GM18505 (cell line): ENCODE results near the gene EPHB2.

Source experiments
- ATAC-seq: cut with Tn5 transposase; IDR thresholded peaks from one replicate; pipeline ENCODE4 v1.9.1; 2021; ENCODE audit not compliant: unreplicated experiment
- POLR2A ChIP-seq: IDR thresholded peaks from 4 replicates; pipeline ENCODE4 v1.6.1; 2011; ENCODE audit warnings: borderline replicate concordance; ENCODE audit not compliant: insufficient read depth, insufficient read length; ENCODE audit errors: extremely low read depth

EPHB2 gene

GRCh38 chr1:22812993-22813790 lies 102.6 kb downstream of the EPHB2 start:
- no peak for ATAC-seq

GRCh38 chr1:22814176-22815042 lies 103.8 kb downstream of the EPHB2 start:
- TF ChIP-seq POLR2A: no peak
- ATAC-seq: no peak

More at GRCh38 chr1:22812993-22813790, 102.6 kb downstream of the EPHB2 start:
- no peak for TF ChIP-seq POLR2A

- ATAC-seq: no peak
- TF ChIP-seq POLR2A: no peak
Measured at GRCh38 chr1:22815043-22815365, 104.4 kb downstream of the EPHB2 start.

DNA sequence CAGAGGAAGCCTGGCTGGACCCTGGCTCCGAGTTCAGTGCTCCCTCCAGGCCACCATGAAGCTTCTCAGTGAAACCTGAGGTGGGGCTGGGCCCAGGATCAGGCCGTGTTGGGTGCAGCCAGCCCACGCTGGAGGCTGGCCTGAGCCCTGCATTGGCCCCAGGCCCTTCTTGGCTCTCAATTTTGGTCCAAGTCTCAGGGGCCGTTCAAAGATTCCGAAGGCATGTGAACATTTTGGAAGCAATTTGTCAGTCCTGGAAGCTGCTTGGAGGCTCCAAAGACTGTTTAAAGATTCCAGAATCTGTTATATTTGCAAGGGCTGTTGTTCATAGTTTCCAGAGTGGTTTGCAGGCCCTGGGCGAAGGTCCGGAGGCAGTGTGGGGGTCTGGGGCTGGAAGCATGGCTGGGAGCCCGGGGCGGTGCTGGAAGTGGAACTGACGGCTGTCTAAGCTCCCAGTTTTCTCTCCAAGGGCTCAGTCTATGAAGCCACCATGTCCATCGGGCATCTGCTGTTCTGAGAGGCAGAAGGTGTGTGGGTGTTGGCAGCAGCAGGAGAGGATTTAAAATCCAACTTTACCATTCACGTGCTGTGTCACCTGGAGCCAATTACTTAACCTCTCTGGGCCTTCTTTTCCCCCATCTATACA lies 104.9 kb downstream of the EPHB2 start:
- no peak for TF ChIP-seq POLR2A

DNA sequence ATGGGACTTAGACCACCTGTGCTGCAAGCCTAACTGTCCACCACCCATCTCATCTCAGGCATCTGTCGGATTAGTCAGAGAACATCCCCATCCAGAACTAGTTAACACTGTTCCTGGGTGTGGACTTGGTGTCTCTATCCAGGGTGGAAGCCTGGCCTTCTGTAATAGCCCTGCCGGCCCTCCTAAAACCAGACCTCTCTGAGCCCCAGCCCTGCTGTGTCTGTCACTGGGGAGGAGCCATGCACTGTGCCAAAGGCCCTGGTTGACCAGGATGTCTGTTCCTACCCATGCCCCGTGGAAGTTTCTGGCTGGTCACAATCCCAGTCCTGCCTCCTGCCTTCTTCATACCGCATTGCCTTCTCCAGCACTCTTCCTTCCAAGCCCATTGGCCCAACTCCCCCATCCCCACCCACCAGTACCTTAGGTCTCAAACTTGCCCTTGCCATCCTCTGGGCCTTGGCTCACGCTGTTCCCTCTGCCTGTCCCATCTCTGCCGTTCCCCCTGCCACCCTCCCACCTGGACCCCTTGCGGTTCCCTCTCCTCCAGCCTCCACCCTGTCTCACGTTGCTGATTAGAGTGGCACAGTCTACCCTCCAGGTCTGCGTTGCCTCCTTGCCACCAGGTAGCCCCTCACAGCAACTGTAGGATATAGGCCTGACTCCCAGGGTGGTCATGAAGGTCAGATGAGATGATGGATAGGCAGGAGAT lies 105.6 kb downstream of the EPHB2 start:
- TF ChIP-seq POLR2A: no peak
- no peak for ATAC-seq

More for the DNA sequence above, 104.9 kb downstream of the EPHB2 start:
- ATAC-seq: no peak

DNA sequence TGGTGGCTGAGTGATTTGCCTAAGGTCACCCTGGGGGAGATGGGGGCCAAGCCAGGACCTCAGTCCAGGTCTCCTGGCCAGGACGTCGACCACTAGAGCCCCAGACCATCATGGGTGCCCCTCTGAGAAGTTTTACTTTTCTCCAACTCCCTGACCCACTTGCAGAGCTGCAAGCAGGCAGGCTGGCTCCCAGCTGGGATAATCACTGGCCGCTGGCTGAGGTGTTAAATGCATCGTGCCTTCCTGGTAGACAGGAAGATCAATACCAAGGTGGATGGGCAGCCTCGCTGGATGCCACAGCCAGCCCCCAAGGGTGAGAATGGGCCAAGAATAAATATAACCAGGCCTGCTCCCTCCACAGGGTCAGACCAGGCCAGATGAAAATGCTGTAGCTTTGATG lies 106.2 kb downstream of the EPHB2 start:
- TF ChIP-seq POLR2A: no peak
- ATAC-seq: no peak

- no peak for ATAC-seq
Measured at GRCh38 chr1:22817462-22817861, 106.8 kb downstream of the EPHB2 start.

GRCh38 chr1:22818061-22818770 lies 107.6 kb downstream of the EPHB2 start:
- ATAC-seq: no peak
- no peak for TF ChIP-seq POLR2A

More at GRCh38 chr1:22817462-22817861, 106.8 kb downstream of the EPHB2 start:
- no peak for TF ChIP-seq POLR2A

DNA sequence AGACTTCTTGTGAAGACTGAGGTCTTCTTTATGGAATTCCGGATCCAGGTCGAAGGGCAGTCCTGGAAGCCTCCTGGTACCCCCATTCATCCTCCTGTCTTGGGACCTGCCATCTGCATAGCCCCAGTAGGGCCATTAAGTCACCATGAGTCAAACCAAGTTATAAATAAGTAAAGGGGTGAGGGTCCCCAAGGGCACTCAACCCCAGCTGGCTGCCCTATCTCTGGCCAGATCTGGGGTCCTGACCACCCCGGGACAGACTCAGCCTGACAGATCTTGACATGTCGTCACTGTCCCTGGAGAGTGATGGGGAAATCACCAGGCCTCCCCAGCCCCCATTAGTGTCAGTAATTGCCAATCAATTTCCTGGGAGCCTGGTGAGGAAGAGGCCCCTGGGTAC lies 108.7 kb downstream of the EPHB2 start:
- TF ChIP-seq POLR2A: no peak

DNA sequence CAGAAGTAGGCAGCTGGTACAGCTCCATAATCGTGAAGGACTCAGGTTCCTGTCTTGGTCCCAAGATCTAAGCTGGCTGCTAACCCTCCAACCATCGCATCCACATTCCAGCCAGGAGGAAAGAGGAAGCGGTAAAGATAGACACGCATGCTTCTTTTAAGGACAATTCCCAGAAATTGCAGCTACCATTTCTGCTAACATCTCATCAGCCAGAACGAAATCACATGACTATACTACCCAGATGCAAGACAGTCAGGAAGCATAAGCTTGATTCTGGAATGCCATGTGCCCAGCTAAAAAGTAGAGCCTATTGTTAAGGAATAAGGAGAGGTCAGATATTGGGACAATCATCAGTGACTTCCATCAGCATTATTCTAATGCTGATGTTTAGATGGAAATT lies 110.4 kb downstream of the EPHB2 start:
- no peak for TF ChIP-seq POLR2A

More for the DNA sequence above, 108.7 kb downstream of the EPHB2 start:
- ATAC-seq: no peak

DNA sequence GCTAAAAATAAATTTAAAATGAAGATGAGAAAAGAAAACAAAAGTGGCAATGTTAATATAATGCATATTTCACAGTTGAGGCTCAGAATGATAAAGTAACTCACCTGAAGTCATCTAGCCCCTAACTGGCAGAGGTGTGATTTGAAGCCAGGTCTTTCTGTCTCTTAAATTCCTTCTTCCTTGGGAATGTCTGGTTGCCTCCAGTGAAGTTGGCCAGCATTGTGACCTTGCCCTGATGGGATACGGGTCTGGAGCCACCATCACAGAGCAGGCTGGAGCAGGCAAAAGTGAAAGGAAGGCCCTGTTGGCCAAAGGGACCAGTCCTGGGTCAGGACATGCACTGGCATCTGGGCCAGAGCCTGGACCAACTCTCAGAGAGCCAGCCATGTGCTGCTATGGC lies 111.7 kb downstream of the EPHB2 start:
- ATAC-seq: no peak
- no peak for TF ChIP-seq POLR2A

More for the DNA sequence above, 110.4 kb downstream of the EPHB2 start:
- ATAC-seq: no peak

- TF ChIP-seq POLR2A: no peak
- ATAC-seq: no peak
Measured at GRCh38 chr1:22824466-22824865, 113.8 kb downstream of the EPHB2 start.

DNA sequence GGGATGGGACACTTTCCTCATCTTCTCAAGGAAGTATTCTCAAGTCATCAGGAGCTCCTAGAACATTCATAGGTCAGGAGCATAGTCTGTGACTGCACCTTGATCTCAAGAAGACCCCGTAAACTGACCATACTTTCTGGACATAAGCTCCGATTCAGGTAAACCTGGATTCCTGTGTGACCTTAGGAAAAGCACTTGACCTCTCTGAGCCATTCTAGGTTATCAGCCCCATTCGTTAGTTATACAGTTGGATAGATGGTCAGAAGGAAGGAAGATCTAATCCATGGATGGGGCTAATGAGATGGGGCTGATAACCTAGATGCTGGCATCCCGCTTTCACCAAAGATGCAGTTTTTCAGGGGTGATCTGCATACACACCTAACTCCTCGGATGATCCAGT lies 114.3 kb downstream of the EPHB2 start:
- no peak for TF ChIP-seq POLR2A
- no peak for ATAC-seq
